NCI-H2081 treated with DMSO at 0.1 percent for 48 hours (cell line): ENCODE measurements around the gene ST8SIA2.
"Not testable (repeated sequence)": the region's sequence is repeated elsewhere in the genome, so short reads cannot be mapped to it uniquely, and the experiment has no call there.

Experiments
- DNase-seq: peaks from one replicate; lab custom pipeline; 2025; lab: John Stamatoyannopoulos, UW

Gene ST8SIA2

GRCh38 chr15:92443381-92443780 is 49.7 kb downstream of the ST8SIA2 start:
- no peak for DNase-seq

- no peak for DNase-seq
Measured at GRCh38 chr15:92444631-92445030, 51.0 kb downstream of the ST8SIA2 start.

GRCh38 chr15:92448370-92448769 is 54.7 kb downstream of the ST8SIA2 start:
- no peak for DNase-seq

- DNase-seq, result no peak
Measured at GRCh38 chr15:92449476-92449875, 55.8 kb downstream of the ST8SIA2 start.

- DNase-seq, result no peak
Measured at GRCh38 chr15:92451225-92451825, 57.6 kb downstream of the ST8SIA2 start.

- DNase-seq, result no peak
Measured at GRCh38 chr15:92452143-92452542, 58.5 kb downstream of the ST8SIA2 start.

DNA sequence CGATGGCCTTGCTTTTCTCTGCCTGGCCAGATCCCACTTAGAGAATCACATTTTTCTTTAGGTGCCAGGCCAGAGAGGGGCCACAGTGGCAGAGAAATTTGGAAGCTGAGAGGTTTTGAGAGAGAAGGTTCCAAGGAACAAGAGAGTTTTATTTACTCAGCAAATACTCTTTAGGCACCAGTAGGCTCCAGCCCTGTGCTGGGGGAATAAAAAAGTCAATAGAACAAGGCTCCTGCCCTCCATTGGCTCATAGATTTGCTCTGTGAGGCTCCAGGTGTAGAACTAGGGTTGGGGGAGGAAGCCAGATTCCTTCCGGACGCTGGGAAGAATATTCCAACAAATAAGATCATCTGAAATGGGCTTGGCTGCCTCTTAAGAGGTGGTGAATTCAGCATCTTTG is 59.9 kb downstream of the ST8SIA2 start:
- DNase-seq, result no peak

DNA sequence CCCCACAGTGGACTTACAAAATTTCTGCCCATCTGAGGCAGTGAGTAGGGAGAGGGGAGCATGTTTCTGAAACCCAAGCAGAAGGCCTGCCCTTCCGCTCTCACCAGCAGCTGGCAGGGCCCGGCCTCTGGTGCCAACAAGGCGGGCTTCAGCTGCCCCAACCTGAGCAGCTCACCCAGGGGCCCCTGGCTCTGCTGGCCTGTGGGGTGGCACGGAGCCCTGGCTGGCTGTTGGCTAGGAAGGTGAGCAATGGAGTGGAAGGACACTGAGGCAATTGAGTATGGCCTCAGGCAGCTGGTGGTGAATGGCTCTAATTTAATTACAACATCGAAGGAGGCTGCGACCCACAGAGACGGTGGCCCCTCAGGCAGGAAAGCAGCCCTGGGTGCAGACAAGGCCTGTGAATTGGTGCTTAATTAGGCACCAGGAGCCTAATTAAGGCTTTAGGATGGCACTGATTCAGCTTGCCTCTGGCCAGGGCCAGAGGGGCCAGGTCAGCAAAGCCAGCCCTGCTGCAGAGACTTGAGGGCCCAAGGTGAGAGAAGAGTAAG is 60.9 kb downstream of the ST8SIA2 start:
- no peak for DNase-seq

DNA sequence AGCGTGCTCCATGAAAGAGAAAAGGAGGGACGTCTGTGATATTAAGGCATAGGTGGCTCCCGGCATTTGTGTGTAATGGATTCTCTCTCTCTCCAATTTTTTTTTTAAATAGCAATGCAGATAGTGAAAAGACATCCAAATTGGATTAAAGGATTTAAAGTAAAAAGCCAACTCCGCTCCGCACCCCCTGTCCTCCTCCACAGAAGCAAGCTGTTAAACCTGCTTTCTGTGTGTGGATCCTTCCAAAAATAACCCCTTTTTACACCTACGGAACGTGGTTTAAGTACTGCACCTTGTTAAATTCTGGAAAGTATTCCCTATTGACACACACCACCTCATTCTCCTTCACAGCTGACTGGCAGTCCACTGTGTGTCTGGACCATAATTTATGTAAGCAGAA is 61.6 kb downstream of the ST8SIA2 start:
- DNase-seq, result no peak

DNA sequence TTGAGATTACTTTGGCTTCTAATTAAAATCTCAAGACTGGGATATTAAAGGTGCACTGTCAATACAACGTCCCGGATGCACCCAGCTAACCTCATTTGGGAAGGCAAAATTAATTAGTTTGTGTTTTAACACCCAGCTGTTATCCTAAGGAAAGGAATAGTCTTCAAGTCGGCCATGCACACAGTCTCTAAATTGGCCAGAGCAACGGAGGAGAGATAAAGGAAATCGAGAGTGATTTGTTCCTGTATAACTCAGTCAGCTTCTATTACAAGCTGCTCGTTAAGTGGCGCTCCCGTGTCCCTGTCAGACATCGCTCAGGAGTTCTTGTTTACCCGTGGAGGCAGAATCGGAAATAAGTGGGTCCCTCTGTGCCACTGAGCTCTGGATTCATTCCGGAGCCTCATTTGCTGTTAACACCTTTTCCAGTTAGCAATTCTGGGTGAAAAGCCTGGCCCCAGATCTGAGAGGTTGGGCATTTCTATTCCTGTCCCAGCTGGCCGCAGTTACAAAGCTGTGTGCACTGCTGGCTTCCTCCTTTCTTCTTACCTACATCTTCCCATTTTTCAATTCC is 63.9 kb downstream of the ST8SIA2 start:
- no peak for DNase-seq

- DNase-seq, result no peak
Measured at GRCh38 chr15:92460023-92460422, 66.3 kb downstream of the ST8SIA2 start.

DNA sequence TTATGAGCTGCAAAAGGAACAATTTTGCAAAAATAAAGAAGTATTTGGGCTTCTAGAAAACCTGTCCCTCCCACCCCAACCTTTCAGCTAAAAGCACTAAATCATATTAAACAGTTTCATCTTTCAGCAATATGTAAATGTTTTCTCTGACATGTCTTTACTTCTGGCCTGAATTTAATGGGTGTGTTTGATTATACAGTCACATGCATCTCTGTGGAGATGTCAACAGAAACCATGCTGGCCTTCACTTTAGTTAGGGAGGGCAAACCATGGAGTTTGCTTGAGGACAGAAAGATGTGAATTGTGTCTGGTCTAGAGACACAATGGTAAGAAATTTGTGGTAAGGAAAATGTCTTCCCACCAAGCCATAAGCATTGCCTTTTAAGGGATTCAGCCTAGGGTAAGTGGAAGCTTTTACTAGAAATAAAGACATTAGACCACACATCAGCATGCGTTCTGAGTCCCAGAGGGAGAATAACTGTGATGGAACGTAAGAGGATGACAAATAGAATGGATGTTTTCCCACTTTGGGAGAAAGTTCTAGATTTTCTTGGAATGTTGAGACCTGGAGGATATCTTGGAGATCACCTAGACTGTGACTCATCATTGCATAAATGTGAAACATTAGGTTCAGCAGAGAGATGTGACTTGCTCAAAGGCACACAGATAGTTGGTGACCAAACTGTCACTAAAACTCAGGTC is 68.9 kb downstream of the ST8SIA2 start:
- DNase-seq, result no peak

DNA sequence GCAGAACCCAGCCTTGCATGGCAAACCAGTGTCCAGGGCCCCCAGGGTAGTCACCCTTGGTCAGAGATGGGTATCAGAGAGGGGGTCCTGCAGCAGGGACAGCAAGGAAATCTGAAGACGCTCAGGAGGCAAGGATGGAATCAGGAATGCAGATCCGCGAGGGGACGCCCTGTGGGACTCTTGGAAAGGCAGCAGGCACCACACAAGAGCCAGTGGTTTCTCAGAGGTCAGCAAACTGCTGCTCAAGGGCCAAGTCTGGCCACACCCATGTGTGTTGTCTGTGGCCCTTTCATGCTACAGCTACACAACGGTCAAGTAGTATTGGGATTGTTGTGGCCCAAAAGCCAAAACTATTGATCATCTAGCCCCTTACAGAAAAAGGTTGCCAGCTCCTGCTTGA is 69.7 kb downstream of the ST8SIA2 start:
- no peak for DNase-seq

DNA sequence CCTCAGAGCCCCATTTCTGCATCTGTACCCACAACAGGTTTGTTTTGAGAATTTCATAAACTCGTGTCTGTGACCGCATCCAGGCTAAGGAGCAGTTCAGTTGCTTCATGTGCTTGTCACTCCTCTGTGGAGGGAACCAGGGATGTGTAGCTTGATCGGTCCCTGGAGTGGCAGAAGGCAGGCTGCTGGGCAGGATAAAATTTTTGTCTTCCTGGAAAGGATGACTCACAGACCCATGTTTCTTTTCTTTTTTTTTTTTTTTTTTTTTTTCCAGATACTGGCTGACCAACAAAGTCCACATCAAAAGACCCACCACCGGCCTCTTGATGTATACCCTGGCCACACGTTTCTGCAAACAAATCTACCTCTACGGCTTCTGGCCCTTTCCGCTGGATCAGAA is 70.1 kb downstream of the ST8SIA2 start:
- DNase-seq, result no peak

GRCh38 chr15:92466834-92467233 is 73.2 kb downstream of the ST8SIA2 start:
- DNase-seq, result no peak

- DNase-seq, result no peak
Measured at GRCh38 chr15:92467245-92467644, 73.6 kb downstream of the ST8SIA2 start.

DNA sequence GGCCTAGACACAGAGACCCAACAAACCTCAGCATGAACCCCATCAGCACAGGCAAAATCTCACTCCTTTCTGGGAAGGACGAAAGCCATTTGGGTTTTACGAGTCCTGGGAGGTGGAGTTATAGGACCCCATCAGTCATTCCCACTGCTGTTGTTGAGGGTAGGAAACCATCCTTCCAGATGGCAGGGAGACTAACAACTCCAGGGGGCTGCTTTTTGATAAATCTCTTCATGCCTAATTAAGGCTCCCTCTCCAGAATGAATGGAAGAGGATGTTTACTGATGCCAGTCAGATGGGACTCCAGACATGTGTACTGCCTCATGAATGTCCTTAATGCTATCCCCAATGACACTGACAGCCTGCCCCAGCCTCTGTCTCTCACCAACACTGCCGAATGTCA is 75.3 kb downstream of the ST8SIA2 start:
- DNase-seq, result no peak

GRCh38 chr15:92471288-92471687 is 77.6 kb downstream of the ST8SIA2 start:
- no peak for DNase-seq

DNA sequence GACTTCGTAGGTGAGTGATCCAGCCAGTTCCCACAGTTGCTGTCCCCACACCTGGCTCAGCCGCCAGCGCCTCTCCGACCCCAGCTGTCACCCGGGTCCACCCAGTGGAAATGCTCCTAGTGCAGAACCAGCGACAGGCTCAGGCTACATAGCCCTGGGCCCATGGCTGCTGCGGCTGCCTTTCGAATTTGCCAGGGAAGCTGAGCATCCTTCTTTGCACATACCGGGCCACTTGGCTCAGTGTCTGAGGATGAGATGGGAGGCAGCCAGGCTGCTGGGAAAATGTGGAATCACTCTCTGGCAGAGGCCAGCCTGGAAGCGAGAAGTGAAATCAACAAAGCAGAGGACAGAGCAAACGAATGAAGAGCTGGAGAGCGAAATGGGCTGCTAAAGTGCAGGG is 80.1 kb downstream of the ST8SIA2 start:
- no peak for DNase-seq

DNA sequence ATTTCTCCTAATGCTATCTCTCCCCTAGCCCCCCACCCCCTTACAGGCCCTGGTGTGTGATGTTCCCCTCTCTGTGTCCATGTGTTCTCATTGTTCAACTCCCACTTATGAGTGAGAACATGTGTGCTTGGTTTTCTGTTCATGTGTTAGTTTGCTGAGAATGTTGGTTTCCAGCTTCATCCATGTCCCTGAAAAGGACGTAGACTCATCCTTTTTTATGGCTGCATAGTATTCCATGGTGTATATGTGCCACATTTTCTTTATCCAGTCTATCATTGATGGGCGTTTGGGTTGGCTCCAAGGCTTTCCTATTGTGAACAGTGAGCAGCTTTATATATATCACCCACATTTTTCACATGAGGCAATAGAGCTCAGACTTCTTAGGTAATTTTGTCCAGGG is 86.0 kb downstream of the ST8SIA2 start:
- DNase-seq, result not testable (repeated sequence)

- DNase-seq, result no peak
Measured at GRCh38 chr15:92480361-92480760, 86.7 kb downstream of the ST8SIA2 start.

GRCh38 chr15:92485441-92485840 is 91.8 kb downstream of the ST8SIA2 start:
- DNase-seq, result no peak

GRCh38 chr15:92492551-92493115 is 99.0 kb downstream of the ST8SIA2 start:
- DNase-seq, result no peak
